T-cell (primary cell): ENCODE measurements around the gene CPNE7. TPM values are rescaled to one million over a fixed set of nuclear protein-coding genes. Genes with fewer than 3 reads are reported as not detected.
A peak's percentile ranks its signal among the peaks of the same experiment; 100 is the strongest.

ENCODE experiments used
- ATAC-seq, 4 experiments: fragments of 200-7000 bp in 3 of 4; fragments of 150-1000 bp in 1 of 4; cut with Tn5 transposase; replicated peaks in 1 of 4; 1 replicate in 3 of 4; 2 replicates in 1 of 4; pipeline ENCODE4 v1.10.0; 2021; ENCODE audit warnings: moderate library complexity in 3 of 4, mild to moderate bottlenecking in 2 of 4, moderate number of reproducible peaks in 1 of 4
- CTCF ChIA-PET, 2 donors: fragments of 300-600 bp; sonication (Branson Sonifier 250); formaldehyde crosslinking; loops; one replicate each; lab custom pipeline; 2022; ENCODE audit warnings: antibody characterized with exemption in 2 of 2; lab: Charles Lee
- POLR2A ChIA-PET, 2 donors: fragments of 300-600 bp; sonication (Branson Sonifier 250); formaldehyde crosslinking; loops; one replicate each; lab custom pipeline; 2022; ENCODE audit warnings: antibody characterized with exemption in 2 of 2; lab: Charles Lee
- DNase-seq, 35 experiments: peaks; one replicate each; pipeline versions ENCODE4 v3.0.0 to v3.0.0-alpha.2; 2013 to 2023
- H3K27ac ChIP-seq: one replicate; pipeline ENCODE4 v1.5.1; 2013; ENCODE audit warnings: low read length
- H3K27me3 ChIP-seq, 2 experiments: replicated peaks in 1 of 2; 1 replicate in 1 of 2; 2 replicates in 1 of 2; pipeline versions ENCODE4 v1.6.1 to v1.7.0; 2013; ENCODE audit warnings: low read length in 1 of 2, mixed read lengths in 1 of 2; ENCODE audit not compliant: control insufficient read depth in 2 of 2, insufficient read depth in 2 of 2; ENCODE audit errors: extremely low read depth in 1 of 2
- H3K36me3 ChIP-seq, 2 donors: 1 replicate in 1 of 2; 2 replicates in 1 of 2; pipeline versions ENCODE4 v1.6.1 to v1.7.0; 2013; ENCODE audit warnings: low read length in 1 of 2; ENCODE audit not compliant: control insufficient read depth in 2 of 2, insufficient read depth in 1 of 2; ENCODE audit errors: extremely low read depth in 1 of 2
- H3K4me1 ChIP-seq, 2 experiments: 1 replicate in 1 of 2; 2 replicates in 1 of 2; pipeline versions ENCODE4 v1.6.1 to v1.7.0; 2013; ENCODE audit warnings: low read length in 2 of 2, mixed read lengths in 1 of 2; ENCODE audit not compliant: insufficient read depth in 2 of 2, control insufficient read depth in 1 of 2; ENCODE audit errors: extremely low read depth in 1 of 2
- H3K4me3 ChIP-seq, 2 donors: 1 replicate in 1 of 2; 2 replicates in 1 of 2; pipeline versions ENCODE4 v1.5.1 to v1.7.0; 2013; ENCODE audit warnings: mild to moderate bottlenecking in 2 of 2, low read length in 1 of 2, moderate library complexity in 1 of 2; ENCODE audit not compliant: control insufficient read depth in 1 of 2; ENCODE audit errors: extremely low read depth in 1 of 2
- H3K9me3 ChIP-seq: 2 replicates; pipeline ENCODE4 v1.7.0; 2013
- H3K27ac Mint-ChIP-seq, 2 donors: one replicate each; pipeline ENCODE4 v1.8.0; 2020 to 2021; ENCODE audit warnings: mild to moderate bottlenecking in 2 of 2, mixed read lengths in 2 of 2
- H3K27me3 Mint-ChIP-seq, 2 donors: one replicate each; pipeline ENCODE4 v1.8.0; 2021 to 2022; ENCODE audit warnings: mixed read lengths in 2 of 2
- H3K36me3 Mint-ChIP-seq: one replicate; pipeline ENCODE4 v1.8.0; 2021; ENCODE audit warnings: mixed read lengths
- H3K4me1 Mint-ChIP-seq, 3 donors: one replicate each; pipeline ENCODE4 v1.8.0; 2020 to 2022; ENCODE audit warnings: mixed read lengths in 3 of 3, mild to moderate bottlenecking in 1 of 3
- H3K4me3 Mint-ChIP-seq, 3 donors: one replicate each; pipeline ENCODE4 v1.8.0; 2020 to 2022; ENCODE audit warnings: mild to moderate bottlenecking in 3 of 3, mixed read lengths in 3 of 3, moderate library complexity in 3 of 3
- H3K9me3 Mint-ChIP-seq, 3 donors: one replicate each; pipeline ENCODE4 v1.8.0; 2020 to 2022; ENCODE audit warnings: mixed read lengths in 3 of 3
- WGBS: methylation state at CpG from one replicate; pipeline ENCODE4 v1.1.5; 2013; ENCODE audit warnings: missing lambda C conversion rate; ENCODE audit not compliant: insufficient coverage; 5-methylcytosine and 5-hydroxymethylcytosine counted together
- total RNA-seq, 35 experiments: library from RNA in 6 of 35; stranded (reverse) in 6 of 35; fragments of 120-200 nt in 1 of 35; gene quantifications; one replicate each; pipeline versions ENCODE4 v1.2.1 to v1.2.4 and lab custom pipeline; 2013 to 2026

Gene CPNE7
- total RNA-seq, 5 donors from 2014 or later (not counting 1 experiment from before 2014, with no cell fraction given), result 1.9 to 8.7 (median 5.1) TPM

DNA sequence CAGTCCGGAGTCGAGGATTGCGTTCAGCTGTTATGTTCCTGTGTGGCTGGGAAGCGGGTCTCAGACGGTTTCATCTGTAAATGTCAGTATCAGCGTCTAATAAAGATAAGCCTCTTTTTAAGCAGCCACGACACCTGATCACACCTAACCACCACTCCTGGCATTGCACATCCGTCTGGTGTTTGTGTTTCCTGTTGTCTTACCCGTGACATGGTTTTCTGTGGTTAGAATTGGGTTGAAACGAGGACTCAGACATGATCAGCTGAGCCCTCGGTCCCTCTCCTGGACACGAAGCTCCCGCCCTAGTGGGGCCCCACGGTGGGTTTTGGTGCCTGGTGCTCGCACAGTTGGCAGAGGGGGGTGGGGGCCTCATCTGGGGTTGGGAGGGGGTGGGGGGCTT, 18.3 kb downstream of the CPNE7 start:
- no peaks in the 10 kb centered on the region for H3K27me3 ChIP-seq
- H3K4me1 Mint-ChIP-seq, result peaks cover 13 to 17% (median 14%) of the 10 kb centered on the region in 3 donors
- DNase-seq, result peak in 34 of 35 experiments; percentile 20 to 84 (median 50)
- ATAC-seq, result peak; percentile 77 to 95 (median 94)
- CTCF ChIA-PET, result interaction anchor here in 1 of 2 donors (0.6 kb wide), 1 partner anchor 49 kb away, joined by 4 read pairs; no protein-coding TSS in a partner anchor
- no peaks in the 10 kb centered on the region for H3K36me3 Mint-ChIP-seq
- POLR2A ChIA-PET, result no interaction called here
- 20% methylated on average over 1 of the region's 15 CpGs for WGBS
- H3K9me3 ChIP-seq, result no peaks in the 10 kb centered on the region
- H3K4me3 ChIP-seq, result no peak overlapping the region
- H3K36me3 ChIP-seq, result no peaks in the 10 kb centered on the region
- no peaks in the 10 kb centered on the region for H3K9me3 Mint-ChIP-seq
- H3K27me3 Mint-ChIP-seq, result no peaks in the 10 kb centered on the region
- H3K27ac ChIP-seq, result peak overlapping the region; percentile 55
- peak overlapping the region; percentile 45 to 83 for H3K27ac Mint-ChIP-seq
- H3K4me1 ChIP-seq, result peaks cover 8 to 28% of the 10 kb centered on the region in 2 experiments
- H3K4me3 Mint-ChIP-seq, result peak overlapping the region; percentile 18 to 60 (median 58)

DNA sequence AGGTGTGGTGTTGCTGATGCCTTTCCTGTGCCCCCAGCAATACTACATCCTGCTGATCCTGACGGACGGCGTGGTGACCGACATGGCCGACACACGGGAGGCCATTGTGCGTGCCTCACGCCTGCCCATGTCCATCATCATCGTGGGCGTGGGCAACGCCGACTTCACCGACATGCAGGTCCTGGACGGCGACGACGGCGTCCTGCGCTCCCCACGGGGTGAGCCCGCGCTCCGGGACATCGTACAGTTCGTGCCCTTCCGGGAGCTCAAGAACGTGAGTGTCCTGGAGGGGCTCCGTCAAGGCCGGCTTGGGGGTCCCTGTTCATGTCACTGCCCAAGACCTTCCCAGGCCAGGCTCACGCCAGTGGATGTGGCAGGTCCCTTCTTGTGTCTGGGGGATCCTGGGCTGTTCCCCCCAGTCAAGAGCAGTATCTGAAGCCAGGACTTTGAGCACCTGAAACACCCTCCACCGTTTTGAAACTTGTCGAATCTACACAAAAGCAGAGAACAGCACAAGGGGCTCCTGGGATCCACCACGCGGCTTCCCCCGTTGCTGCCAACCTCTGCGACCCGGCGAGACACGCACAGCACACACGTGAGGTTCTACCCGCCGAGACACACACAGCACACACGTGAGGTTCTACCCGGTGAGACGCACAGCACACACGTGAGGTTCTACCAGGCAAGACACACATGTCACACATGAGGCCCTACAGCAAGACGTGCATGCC, 19.9 kb downstream of the CPNE7 start:
- Histone ChIP-seq H3K36me3 (no peaks in the 10 kb centered on the region), H3K4me3 (no peak overlapping the region), H3K27me3 (no peaks in the 10 kb centered on the region), H3K4me1 (peaks cover 8 to 34% of the 10 kb centered on the region in 2 experiments), H3K27ac (no peak overlapping the region), H3K9me3 (no peaks in the 10 kb centered on the region)
- no peaks in the 10 kb centered on the region for H3K9me3 Mint-ChIP-seq
- DNase-seq, result no peak
- CTCF ChIA-PET, result no interaction called here
- no peak overlapping the region for H3K27ac Mint-ChIP-seq
- no peak for ATAC-seq
- 96% methylated on average over 47 of the region's 47 CpGs for WGBS
- H3K4me3 Mint-ChIP-seq, result no peak overlapping the region
- H3K36me3 Mint-ChIP-seq, result no peaks in the 10 kb centered on the region
- POLR2A ChIA-PET, result no interaction called here
- H3K27me3 Mint-ChIP-seq, result no peaks in the 10 kb centered on the region
- H3K4me1 Mint-ChIP-seq, result peaks cover 13 to 27% (median 18%) of the 10 kb centered on the region in 3 donors

- ChIA-PET POLR2A (no interaction called here), CTCF (no interaction called here)
- ATAC-seq (no peak), DNase-seq (no peak)
- no peaks in the 10 kb centered on the region for H3K9me3 Mint-ChIP-seq
- Histone ChIP-seq H3K27ac (no peak overlapping the region), H3K27me3 (no peaks in the 10 kb centered on the region), H3K9me3 (no peaks in the 10 kb centered on the region), H3K36me3 (no peaks in the 10 kb centered on the region), H3K4me3 (no peak overlapping the region), H3K4me1 (peaks cover 8 to 34% of the 10 kb centered on the region in 2 experiments)
- H3K27ac Mint-ChIP-seq, result no peak overlapping the region
- H3K4me1 Mint-ChIP-seq, result peaks cover 13 to 27% (median 18%) of the 10 kb centered on the region in 3 donors
- H3K27me3 Mint-ChIP-seq, result no peaks in the 10 kb centered on the region
- 96% methylated on average over 20 of the region's 25 CpGs for WGBS
- no peaks in the 10 kb centered on the region for H3K36me3 Mint-ChIP-seq
- H3K4me3 Mint-ChIP-seq, result no peak overlapping the region
These were observed 20.6 kb downstream of the CPNE7 start for GRCh38 chr16:89596061-89596689.

DNA sequence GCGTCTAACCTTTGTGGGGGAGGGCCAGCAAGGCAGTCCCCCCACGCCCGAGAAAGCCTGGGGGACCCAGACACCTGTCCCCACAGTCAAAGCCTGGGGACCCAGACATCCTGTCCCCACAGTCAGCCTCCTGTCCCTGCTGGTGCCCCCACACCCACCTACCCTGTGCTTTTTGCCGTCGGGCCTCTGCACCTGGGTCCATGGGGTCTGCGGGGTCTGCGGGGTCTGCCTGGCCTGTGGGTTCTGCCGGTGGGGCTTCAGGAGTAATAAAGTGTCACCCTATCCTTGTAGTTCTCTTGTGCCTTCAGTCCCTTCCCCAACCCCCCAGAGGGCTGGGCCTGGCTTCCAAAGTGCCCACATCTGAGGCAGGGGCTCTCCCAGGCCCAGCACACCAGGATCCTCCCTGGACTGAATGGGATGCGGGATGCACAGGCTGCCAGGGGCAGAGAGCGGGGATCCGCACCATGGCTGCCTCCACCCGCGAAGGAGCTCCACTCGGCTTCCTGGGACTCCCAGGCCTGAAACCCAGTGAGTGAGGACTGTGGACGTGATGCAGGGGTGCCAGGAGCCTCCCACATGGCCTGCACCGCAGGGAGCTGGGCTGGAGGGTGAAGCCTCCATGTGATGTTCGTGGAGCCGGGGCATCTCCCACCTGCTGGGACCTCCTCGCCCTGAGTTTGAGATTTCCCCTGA, 21.5 kb downstream of the CPNE7 start:
- H3K27me3 Mint-ChIP-seq, result no peaks in the 10 kb centered on the region
- ATAC-seq (no peak), DNase-seq (no peak)
- ChIA-PET CTCF (no interaction called here), POLR2A (no interaction called here)
- WGBS, result 93% methylated on average over 13 of the region's 19 CpGs
- peaks cover 16 to 28% (median 21%) of the 10 kb centered on the region in 3 donors for H3K4me1 Mint-ChIP-seq
- peaks cover 8 to 39% of the 10 kb centered on the region in 2 experiments for H3K4me1 ChIP-seq
- no peaks in the 10 kb centered on the region for H3K27me3 ChIP-seq
- H3K9me3 ChIP-seq, result no peaks in the 10 kb centered on the region
- no peaks in the 10 kb centered on the region for H3K36me3 ChIP-seq
- H3K4me3 ChIP-seq, result no peak overlapping the region
- H3K27ac Mint-ChIP-seq, result no peak overlapping the region
- H3K4me3 Mint-ChIP-seq, result no peak overlapping the region
- no peaks in the 10 kb centered on the region for H3K9me3 Mint-ChIP-seq
- H3K27ac ChIP-seq, result no peak overlapping the region
- H3K36me3 Mint-ChIP-seq, result no peaks in the 10 kb centered on the region

DNA sequence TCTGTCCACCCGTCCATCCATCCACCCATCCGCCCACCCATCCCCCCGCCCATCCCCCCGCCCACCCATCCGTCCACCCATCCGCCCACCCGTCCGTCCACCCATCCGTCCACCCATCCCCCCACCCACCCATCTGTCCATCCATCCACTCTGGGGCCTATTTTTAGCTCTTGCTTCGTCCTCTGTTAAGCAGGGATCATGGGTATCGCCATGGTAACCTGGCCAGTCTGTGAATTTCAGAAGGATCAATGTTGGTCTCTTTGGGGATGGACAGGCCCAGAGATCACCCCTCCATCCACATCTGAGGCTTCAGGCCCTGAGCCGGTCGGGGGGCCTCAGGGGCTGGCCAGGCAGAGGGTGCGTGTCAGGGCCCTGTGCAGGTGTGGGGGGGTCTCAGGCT, 22.6 kb downstream of the CPNE7 start:
- no peak overlapping the region for H3K4me3 ChIP-seq
- H3K4me3 Mint-ChIP-seq, result no peak overlapping the region
- ATAC-seq, result no peak
- DNase-seq, result no peak
- no peaks in the 10 kb centered on the region for H3K27me3 Mint-ChIP-seq
- ChIA-PET CTCF (no interaction called here), POLR2A (no interaction called here)
- no CpG with 5 or more reads among the region's 14 CpGs for WGBS
- H3K9me3 ChIP-seq, result no peaks in the 10 kb centered on the region
- peaks cover 24 to 37% (median 29%) of the 10 kb centered on the region in 3 donors for H3K4me1 Mint-ChIP-seq
- H3K9me3 Mint-ChIP-seq, result no peaks in the 10 kb centered on the region
- H3K36me3 ChIP-seq, result no peaks in the 10 kb centered on the region
- no peak overlapping the region for H3K27ac Mint-ChIP-seq
- H3K4me1 ChIP-seq, result peaks cover 8 to 40% of the 10 kb centered on the region in 2 experiments
- no peaks in the 10 kb centered on the region for H3K36me3 Mint-ChIP-seq
- no peak overlapping the region for H3K27ac ChIP-seq
- peaks cover 0 to 2% of the 10 kb centered on the region in 2 experiments for H3K27me3 ChIP-seq

- Histone ChIP-seq H3K27ac (no peak overlapping the region), H3K4me3 (no peak overlapping the region), H3K27me3 (peaks cover 0 to 2% of the 10 kb centered on the region in 2 experiments), H3K4me1 (peaks cover 0 to 29% of the 10 kb centered on the region in 2 experiments), H3K36me3 (no peaks in the 10 kb centered on the region), H3K9me3 (no peaks in the 10 kb centered on the region)
- Mint-ChIP-seq H3K9me3 (no peaks in the 10 kb centered on the region), H3K4me1 (peaks cover 14 to 26% (median 17%) of the 10 kb centered on the region in 3 donors), H3K27me3 (no peaks in the 10 kb centered on the region), H3K36me3 (no peaks in the 10 kb centered on the region), H3K27ac (peak overlapping the region in 1 of 2 donors; percentile 22), H3K4me3 (no peak overlapping the region)
- ATAC-seq (peak in 2 of 4 experiments; percentile 27 to 37), DNase-seq (peak in 7 of 35 experiments; percentile 14 to 52 (median 32))
- 10% methylated on average over 4 of the region's 8 CpGs for WGBS
- POLR2A ChIA-PET, result interaction anchor here in 1 of 2 donors (0.7 kb wide), 1 partner anchor 261 kb away, joined by 3 read pairs; no protein-coding TSS in a partner anchor
- CTCF ChIA-PET, result no interaction called here
These were observed 23.9 kb downstream of the CPNE7 start for GRCh38 chr16:89599451-89599858.
